Neuron (in vitro differentiated cells): ENCODE measurements around the gene DNA2.

Experiments used
- H2AFZ ChIP-seq: one replicate; pipeline ENCODE4 v1.6.1; 2013; ENCODE audit warnings: low read depth, mild to moderate bottlenecking, inconsistent platforms, low read length, moderate library complexity
- H3K27me3 ChIP-seq: one replicate; pipeline ENCODE4 v1.6.1; 2013; ENCODE audit warnings: low read length; ENCODE audit not compliant: insufficient read depth
- H3K36me3 ChIP-seq: one replicate; pipeline ENCODE4 v1.6.1; 2013; ENCODE audit warnings: low read length; ENCODE audit not compliant: insufficient read depth
- H3K4me1 ChIP-seq: one replicate; pipeline ENCODE4 v1.6.1; 2013; ENCODE audit warnings: low read length; ENCODE audit not compliant: insufficient read depth
- H3K4me3 ChIP-seq: 2 replicates; pipeline ENCODE4 v1.5.1; 2013; ENCODE audit warnings: mild to moderate bottlenecking, low read length, moderate library complexity
- H3K9me3 ChIP-seq: one replicate; pipeline ENCODE4 v1.6.1; 2013; ENCODE audit warnings: low read length

Gene DNA2

GRCh38 chr10:68428396-68429104, 43.2 kb downstream of the DNA2 start:
- no peaks in the 10 kb centered on the region for H3K9me3 ChIP-seq
- H3K27me3 ChIP-seq, result no peaks in the 10 kb centered on the region
- H2AFZ ChIP-seq, result no peak overlapping the region
- H3K36me3 ChIP-seq, result peaks cover 43% of the 10 kb centered on the region
- no peak overlapping the region for H3K4me3 ChIP-seq
- H3K4me1 ChIP-seq, result no peaks in the 10 kb centered on the region

GRCh38 chr10:68424454-68425014, 47.2 kb downstream of the DNA2 start:
- Histone ChIP-seq H3K4me3 (no peak overlapping the region), H3K27me3 (no peaks in the 10 kb centered on the region), H3K36me3 (peaks cover 55% of the 10 kb centered on the region), H3K9me3 (no peaks in the 10 kb centered on the region), H3K4me1 (no peaks in the 10 kb centered on the region), H2AFZ (no peak overlapping the region)

DNA sequence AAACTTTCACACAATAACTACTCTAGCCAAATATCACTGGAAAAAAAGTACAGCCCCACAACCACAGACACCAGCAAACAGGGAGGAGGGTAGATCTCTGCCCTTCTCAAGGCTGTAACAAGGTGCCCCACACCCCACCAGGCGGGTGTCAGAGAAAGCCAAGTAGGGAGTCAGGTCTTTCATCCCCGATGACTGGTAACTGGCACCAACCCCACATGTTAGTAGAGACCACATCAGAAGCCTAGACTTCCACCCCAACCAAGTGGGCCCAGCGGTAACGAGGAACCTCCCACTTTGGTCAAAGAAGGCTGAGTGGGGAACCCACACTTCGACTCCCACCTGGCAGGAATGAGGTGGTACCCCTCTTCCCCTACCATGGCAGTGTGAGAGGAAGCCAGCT, 48.3 kb downstream of the DNA2 start:
- Histone ChIP-seq H3K4me3 (no peak overlapping the region), H3K27me3 (no peaks in the 10 kb centered on the region), H3K36me3 (peaks cover 56% of the 10 kb centered on the region), H3K9me3 (no peaks in the 10 kb centered on the region), H2AFZ (no peak overlapping the region), H3K4me1 (no peaks in the 10 kb centered on the region)

DNA sequence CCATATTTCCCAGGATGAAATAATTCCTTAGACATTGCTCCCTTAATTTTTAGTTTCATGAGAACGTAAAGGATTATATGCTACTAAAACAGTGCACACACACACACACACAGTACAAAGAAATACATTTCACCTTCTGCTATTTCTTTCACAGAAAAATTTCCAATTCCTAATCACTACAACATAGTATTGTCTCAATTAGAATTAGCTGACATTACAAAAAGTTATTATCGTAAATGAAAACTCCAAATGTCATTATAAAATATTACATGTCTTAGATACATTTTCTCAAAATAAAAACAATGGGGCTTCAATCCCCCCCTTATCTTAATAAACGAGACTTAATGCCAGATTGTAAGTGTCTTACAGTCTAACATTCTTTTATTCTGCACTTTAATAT, 52.4 kb downstream of the DNA2 start:
- H3K4me3 ChIP-seq, result no peak overlapping the region
- peaks cover 62% of the 10 kb centered on the region for H3K36me3 ChIP-seq
- H3K4me1 ChIP-seq, result no peaks in the 10 kb centered on the region
- H3K27me3 ChIP-seq, result no peaks in the 10 kb centered on the region
- H2AFZ ChIP-seq, result no peak overlapping the region
- no peaks in the 10 kb centered on the region for H3K9me3 ChIP-seq

GRCh38 chr10:68408898-68409518, 62.8 kb downstream of the DNA2 start:
- H3K36me3 ChIP-seq, result peaks cover 1% of the 10 kb centered on the region
- no peaks in the 10 kb centered on the region for H3K27me3 ChIP-seq
- peaks cover 10% of the 10 kb centered on the region for H3K4me1 ChIP-seq
- H2AFZ ChIP-seq, result no peak overlapping the region
- no peaks in the 10 kb centered on the region for H3K9me3 ChIP-seq
- no peak overlapping the region for H3K4me3 ChIP-seq

- Histone ChIP-seq H3K9me3 (no peaks in the 10 kb centered on the region), H2AFZ (peak within 1 kb of the TSS; percentile 92), H3K4me3 (peak within 1 kb of the TSS; percentile 66), H3K4me1 (peaks cover 10% of the 10 kb centered on the region), H3K36me3 (peaks cover 5% of the 10 kb centered on the region), H3K27me3 (no peaks in the 10 kb centered on the region)
Observed at GRCh38 chr10:68406815-68407548, 64.8 kb downstream of the DNA2 start, which contains the start of gene RUFY2. Gene RUFY2, minus strand, starts transcription at chr10:68407277. Its CDS starts 88 bp downstream, at chr10:68407189.

- H2AFZ ChIP-seq, result peak overlapping the region; percentile 92
- H3K4me3 ChIP-seq, result peak overlapping the region; percentile 66
- H3K9me3 ChIP-seq, result no peaks in the 10 kb centered on the region
- peaks cover 11% of the 10 kb centered on the region for H3K36me3 ChIP-seq
- H3K4me1 ChIP-seq, result peaks cover 10% of the 10 kb centered on the region
- no peaks in the 10 kb centered on the region for H3K27me3 ChIP-seq
Observed at GRCh38 chr10:68406111-68406814, 65.5 kb downstream of the DNA2 start.

DNA sequence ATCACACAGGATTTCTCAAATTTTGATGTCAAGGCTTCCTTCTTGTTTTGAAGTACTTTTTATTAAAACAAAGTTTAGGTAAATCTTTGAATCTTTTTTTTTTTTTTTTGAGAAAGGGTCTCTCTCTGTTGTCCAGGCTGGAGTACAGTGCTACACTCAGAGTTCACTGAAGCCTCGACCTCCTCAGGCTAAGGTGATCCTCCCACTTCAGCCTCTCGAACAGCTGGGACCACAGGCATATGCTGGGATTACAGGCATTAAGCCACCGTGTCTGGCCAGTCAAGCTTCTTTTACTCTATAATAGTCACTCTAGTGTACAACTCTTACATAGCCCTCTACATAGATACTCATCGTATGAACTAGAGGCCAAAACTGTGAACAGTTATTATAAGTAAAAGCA, 68.1 kb downstream of the DNA2 start:
- Histone ChIP-seq H3K9me3 (no peaks in the 10 kb centered on the region), H3K27me3 (no peaks in the 10 kb centered on the region), H3K4me3 (no peak overlapping the region), H3K36me3 (peaks cover 23% of the 10 kb centered on the region), H3K4me1 (peaks cover 10% of the 10 kb centered on the region), H2AFZ (no peak overlapping the region)

DNA sequence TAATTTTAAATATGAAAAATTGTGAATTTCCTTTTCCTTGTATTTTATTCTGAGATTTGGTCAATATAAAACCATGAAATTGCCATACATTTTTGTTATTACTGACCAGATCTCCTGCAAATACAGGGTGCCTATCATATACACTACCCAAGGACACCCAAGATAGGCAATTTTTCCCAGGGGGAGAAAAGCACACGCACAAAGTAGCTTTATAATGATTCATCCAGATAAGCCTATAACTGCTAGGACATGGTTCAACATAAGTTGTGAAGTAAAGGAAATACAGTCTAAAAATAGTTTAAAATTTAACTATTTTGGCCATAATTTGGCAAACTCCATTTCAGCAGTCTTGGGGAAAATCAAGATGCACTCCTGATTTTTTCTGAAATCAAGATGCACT, 69.5 kb downstream of the DNA2 start:
- H2AFZ ChIP-seq, result no peak overlapping the region
- peaks cover 10% of the 10 kb centered on the region for H3K4me1 ChIP-seq
- no peaks in the 10 kb centered on the region for H3K9me3 ChIP-seq
- no peaks in the 10 kb centered on the region for H3K27me3 ChIP-seq
- peaks cover 30% of the 10 kb centered on the region for H3K36me3 ChIP-seq
- no peak overlapping the region for H3K4me3 ChIP-seq

- Histone ChIP-seq H3K4me1 (no peaks in the 10 kb centered on the region), H3K27me3 (no peaks in the 10 kb centered on the region), H3K9me3 (no peaks in the 10 kb centered on the region), H3K4me3 (no peak overlapping the region), H3K36me3 (peaks cover 57% of the 10 kb centered on the region), H2AFZ (no peak overlapping the region)
Observed at GRCh38 chr10:68397005-68397404, 74.8 kb downstream of the DNA2 start.

DNA sequence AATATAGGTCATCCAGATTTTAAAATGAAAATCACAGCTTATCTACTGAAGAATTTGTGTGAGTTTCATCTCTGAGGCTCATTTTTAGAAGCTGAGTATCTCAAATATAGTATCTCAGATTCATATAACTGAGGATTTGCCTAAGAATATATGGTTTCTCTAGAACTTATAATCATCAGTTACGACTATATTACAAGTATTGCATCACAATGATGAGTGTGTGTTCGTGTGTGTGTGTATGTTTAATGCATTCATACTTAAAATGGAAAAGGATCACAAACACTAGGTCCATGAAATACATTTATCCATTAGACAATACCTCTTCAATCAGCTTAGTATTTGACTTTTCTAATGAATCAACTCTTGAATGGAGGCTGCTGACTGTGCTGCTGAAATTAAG, 86.0 kb downstream of the DNA2 start:
- Histone ChIP-seq H2AFZ (no peak overlapping the region), H3K27me3 (no peaks in the 10 kb centered on the region), H3K4me1 (no peaks in the 10 kb centered on the region), H3K4me3 (no peak overlapping the region), H3K9me3 (no peaks in the 10 kb centered on the region), H3K36me3 (peaks cover 72% of the 10 kb centered on the region)

- Histone ChIP-seq H3K9me3 (peaks cover 24% of the 10 kb centered on the region), H2AFZ (no peak overlapping the region), H3K27me3 (no peaks in the 10 kb centered on the region), H3K4me1 (no peaks in the 10 kb centered on the region), H3K36me3 (peaks cover 63% of the 10 kb centered on the region), H3K4me3 (no peak overlapping the region)
Observed at GRCh38 chr10:68371604-68372003, 100.2 kb downstream of the DNA2 start.
